Suppressor macrophage treated with lipopolysaccharide for 4 hours (primary cell): ENCODE results near the gene RIC3.
"Not testable (repeated sequence)": the region's sequence is repeated elsewhere in the genome, so short reads cannot be mapped to it uniquely, and the experiment has no call there.

Source experiments
- DNase-seq: peaks from one replicate; pipeline ENCODE4 v3.0.0-alpha.2; 2020

Gene RIC3

GRCh38 chr11:8186429-8186828, 17.6 kb upstream of the RIC3 start:
- no peak for DNase-seq

DNA sequence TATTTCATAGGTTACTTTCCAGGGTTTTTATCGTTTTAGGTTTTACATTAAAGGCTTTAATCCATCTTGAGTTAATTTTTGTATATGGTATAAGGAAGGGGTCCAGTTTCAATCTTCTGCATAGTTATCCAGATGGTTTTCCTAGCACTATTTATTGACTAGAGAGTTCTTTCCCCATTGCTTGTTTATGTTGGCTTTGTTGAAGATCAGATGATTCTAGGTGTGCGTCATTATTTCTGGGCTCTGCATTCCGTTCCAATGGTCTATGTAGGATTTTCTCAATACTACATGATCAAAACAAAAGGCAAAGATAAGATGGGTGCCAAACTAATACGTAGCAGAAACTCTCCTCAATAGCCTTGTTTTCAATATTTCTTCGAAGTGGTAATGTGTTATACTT, 14.3 kb upstream of the RIC3 start:
- DNase-seq, result no peak

- no peak for DNase-seq
Observed at GRCh38 chr11:8180469-8180868, 11.6 kb upstream of the RIC3 start.

DNA sequence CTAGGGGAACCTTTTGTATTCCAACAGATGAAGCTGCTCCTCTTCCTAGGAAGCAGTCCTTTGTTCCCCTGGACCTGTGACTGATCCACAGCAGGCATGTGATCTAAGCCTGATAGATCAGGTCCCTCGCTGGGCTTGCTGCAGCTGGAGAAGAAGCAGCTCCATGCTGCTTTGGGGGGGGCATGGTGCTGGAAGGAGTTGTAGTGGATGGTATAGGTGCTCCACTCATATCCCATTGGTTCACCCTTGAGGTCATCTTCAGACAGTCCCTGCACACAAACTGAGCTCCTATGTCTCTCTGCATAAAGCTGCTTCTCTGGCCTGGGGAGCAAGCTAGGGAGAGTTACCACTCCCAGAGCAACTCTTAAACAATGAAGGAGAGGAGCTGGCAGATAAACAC, 9.5 kb upstream of the RIC3 start:
- DNase-seq, result no peak

GRCh38 chr11:8177136-8177535, 8.3 kb upstream of the RIC3 start:
- DNase-seq, result no peak

DNA sequence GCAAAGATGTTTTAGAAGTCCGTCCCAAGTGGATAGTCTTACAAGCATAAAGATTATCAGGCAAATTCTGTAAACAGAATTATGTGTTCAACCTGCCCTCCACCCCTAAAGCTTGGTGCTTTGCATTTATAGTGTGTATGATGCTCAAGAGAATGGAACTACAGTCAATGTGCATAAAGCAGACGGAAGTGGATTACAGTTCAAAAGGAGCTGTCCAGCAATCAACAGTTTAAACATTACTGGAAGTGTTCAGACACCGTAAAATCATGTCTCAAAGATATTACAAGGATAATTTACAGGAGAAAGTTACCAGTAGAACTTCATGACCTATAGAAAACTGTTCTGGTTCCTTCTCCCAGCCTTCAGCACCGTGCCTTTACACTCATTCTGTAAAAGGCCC, 1.0 kb downstream of the RIC3 start:
- DNase-seq, result no peak

DNA sequence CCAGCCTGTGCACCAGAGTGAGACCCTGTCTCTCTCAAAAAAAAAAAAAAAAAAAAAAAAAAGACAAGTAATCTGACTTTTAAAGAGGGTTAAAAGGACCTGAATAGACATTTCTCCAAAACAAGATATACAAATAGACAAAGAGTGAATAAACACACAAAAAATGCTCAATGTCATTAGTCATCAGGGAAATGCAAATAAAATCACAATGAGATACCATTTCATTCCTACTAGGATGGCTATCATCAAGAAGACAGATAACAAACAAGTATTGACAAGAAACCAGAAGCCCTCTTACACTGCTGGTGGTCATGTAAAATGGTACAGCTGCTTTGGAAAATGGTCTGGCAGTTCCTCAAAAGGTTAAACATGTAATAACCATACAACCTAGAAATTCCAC, 4.1 kb downstream of the RIC3 start:
- DNase-seq, result no peak

- DNase-seq, result not testable (repeated sequence)
Observed at GRCh38 chr11:8161627-8162304, 7.1 kb downstream of the RIC3 start.

GRCh38 chr11:8156877-8157276, 11.9 kb downstream of the RIC3 start:
- no peak for DNase-seq

DNA sequence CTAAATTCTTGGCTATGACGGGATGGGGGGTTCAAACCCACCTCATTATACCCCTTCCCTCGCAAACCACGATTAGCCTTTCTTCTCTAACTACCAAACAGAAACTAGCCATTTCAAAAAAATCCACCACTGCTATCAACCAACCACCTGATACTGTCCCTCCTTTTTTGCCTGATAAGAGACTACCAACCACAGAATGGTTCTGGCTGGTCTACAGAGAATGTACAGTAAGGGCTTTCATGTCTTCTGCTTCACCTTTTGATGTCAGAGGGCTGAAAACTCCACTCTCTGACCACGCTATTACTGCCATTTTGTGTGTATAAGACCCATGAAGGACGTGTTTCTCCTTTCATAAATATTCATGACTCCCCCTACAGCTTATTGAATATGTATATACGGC, 19.1 kb downstream of the RIC3 start:
- no peak for DNase-seq

DNA sequence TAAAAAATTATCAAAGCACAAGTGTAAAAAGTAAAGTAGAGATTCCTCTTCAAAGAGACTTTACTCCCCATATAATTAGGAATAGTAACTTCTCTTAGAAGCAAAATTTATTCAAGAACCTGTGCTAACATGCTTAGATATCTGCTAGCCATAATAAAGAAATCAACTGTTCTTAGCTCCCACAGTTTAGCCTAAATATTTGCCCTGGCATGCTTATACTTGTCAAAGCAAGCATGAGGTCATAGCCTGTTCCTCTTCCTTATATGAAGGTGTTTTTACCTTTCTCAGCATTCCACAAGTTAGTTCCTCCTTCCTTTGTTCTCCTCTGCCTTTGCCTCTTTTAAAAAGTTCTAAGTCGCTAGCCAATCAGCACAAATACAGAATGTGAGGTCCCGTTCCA, 30.3 kb downstream of the RIC3 start:
- no peak for DNase-seq

GRCh38 chr11:8127447-8127846, 41.4 kb downstream of the RIC3 start:
- DNase-seq, result no peak

- DNase-seq, result no peak
Observed at GRCh38 chr11:8126649-8127289, 42.1 kb downstream of the RIC3 start.

DNA sequence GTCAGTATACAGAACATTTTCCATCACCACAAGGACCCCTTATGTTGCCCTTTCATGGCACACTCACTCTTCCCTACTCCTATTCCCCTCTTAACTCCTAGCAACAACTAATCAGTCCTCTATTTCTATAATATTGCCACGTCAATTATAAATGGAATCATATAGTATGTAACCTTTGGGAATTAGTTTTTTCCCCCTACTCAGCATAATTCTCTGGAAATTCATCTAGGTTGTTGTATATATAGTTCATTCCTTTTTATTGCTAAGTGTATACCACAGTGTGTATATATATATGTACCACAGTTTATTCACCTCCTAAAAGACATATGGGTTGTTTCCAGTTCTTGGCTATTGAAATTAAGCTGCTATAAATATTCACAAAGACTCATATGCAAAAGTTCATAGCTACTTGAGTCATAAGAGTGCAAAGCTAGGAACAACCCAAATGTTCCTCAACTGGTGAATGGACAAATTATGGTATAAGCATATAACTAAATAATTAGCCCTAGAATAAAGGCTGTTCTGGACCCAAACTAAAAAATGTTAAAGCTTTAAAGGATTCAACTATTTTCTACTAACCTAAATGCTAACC, 46.6 kb downstream of the RIC3 start:
- DNase-seq, result no peak

- DNase-seq, result no peak
Observed at GRCh38 chr11:8111636-8112035, 57.2 kb downstream of the RIC3 start.

DNA sequence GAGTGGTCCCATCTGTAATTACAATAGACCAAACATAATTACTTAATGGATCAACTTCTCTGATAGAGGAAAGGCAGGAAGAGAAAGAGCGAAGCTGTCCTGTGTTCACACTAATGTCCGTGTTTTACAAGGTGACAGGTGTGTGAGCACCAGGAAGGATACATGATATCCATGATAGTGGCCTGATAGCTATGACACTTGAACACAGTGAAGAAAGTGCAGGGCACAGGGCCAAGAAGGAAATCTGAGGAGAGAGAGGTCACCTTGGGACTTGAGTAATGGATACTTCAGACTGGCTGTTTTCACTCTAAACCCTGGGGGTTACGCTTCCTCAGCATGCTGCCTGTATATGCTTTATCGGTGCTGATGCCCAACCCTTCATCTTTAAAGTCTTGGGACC, 58.4 kb downstream of the RIC3 start:
- no peak for DNase-seq

- no peak for DNase-seq
Observed at GRCh38 chr11:8109675-8110074, 59.1 kb downstream of the RIC3 start.

DNA sequence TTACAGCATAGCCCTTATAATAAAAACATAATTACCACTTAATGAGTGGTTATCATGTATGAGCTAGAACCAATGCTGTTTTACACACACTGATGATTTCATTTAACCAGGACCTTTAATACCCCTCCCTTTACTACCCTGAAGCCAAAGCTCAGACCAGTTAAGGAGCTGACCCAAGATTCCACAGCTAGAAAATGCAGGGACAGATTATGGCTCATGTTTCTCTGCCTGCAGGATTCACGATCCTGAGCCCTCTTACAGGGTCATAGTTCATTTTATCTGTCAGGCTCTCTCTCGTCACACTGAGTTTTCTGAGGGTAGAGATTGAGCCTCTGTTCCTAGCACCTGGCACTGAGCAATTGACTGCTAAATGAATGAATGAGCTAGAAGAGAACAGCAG, 60.4 kb downstream of the RIC3 start:
- no peak for DNase-seq

DNA sequence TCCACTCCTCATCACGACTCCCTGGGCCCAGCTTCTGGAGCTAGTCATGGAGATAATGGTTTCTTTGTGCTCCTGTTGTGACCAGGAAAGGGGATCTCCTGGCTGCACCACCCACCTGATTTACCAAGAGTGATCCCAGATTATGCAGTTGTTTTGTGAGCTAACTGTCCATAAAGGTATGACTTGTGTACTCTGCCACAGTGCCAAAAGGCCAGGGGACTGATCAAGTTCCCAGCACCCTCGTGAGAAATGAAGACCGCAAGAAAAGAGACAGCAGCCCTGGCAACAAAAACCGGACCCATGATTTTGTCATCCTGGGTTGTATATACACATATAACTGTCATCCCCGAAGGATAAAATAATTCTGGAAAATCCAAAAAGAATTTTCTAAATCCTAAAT, 61.2 kb downstream of the RIC3 start:
- no peak for DNase-seq

DNA sequence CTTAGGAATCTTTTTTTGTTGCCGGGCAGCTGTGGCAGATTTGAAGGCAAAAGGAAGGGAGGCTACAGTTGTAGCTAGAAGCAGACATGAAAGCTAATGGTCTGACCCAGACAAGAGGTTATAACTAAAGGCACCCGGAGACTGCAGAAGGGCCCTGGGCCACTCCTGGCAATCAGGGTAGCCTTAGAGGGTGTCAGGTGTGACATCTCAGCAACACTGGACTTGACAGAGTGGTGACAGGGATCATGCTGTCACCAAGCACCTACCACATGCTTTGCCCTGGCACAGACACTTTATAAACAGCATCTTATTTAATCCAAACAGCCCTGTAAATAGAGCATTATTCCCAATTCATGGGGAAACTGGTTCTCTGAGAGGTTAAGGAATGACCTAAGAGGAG, 62.1 kb downstream of the RIC3 start:
- no peak for DNase-seq

GRCh38 chr11:8105666-8106065, 63.2 kb downstream of the RIC3 start:
- no peak for DNase-seq

DNA sequence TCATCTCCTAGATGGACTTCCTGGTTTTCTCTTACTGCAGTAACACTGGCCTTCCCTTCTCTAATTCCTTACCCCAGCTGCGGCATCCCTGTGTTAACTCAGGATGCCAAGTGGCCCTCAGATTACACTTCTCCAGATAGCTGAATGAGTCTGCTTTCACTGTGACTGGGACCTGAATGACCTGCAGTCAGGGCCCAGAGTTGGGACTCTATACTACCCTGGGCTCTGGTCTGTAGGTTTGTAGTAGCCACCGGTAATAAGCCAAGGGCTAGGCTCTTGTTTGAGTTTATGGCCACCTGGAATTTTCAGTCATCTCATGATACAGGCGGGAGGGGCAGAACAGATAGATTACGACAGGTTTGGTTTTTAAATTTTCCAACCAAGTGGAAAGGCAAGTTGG, 63.7 kb downstream of the RIC3 start:
- DNase-seq, result no peak

DNA sequence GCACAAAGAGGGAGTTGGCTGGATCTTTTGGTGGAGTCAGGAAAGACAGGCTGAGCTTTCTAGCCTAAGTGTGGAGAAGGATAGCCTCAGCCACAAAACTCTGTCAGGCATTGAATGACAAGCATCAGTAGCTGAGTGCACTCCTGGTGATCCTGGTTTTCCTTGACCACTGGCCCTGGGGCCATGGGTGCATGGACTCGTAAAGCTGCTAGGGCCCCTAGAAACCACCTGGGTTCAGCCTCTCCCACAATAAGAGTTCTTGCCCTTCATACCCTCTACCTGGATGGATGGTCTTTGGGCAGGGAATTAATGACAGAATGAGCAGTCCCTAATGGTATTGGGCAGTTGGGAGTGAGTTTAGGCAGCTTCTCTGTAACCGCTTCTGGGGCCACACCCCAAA, 64.9 kb downstream of the RIC3 start:
- no peak for DNase-seq

- no peak for DNase-seq
Observed at GRCh38 chr11:8102965-8103364, 65.9 kb downstream of the RIC3 start.
